H4 (cell line): ENCODE measurements around the gene CEP170B. TPM values are rescaled to one million over a fixed set of nuclear protein-coding genes. Genes with fewer than 3 reads are reported as not detected.
"Not testable (repeated sequence)": the region's sequence is repeated elsewhere in the genome, so short reads cannot be mapped to it uniquely, and the experiment has no call there.

Experiments used
- DNase-seq: peaks from one replicate; pipeline ENCODE4 v3.0.0-alpha.2; 2015; ENCODE audit warnings: low spot score
- total RNA-seq: library from RNA; depleted of rRNA; stranded (reverse); fragments of >200 nt; shearing (Covaris generic); gene quantifications from 2 replicates; pipeline ENCODE4 v1.2.3, GENCODE V29; 2014

Gene CEP170B
- total RNA-seq, 1 experiment from 2014 or later: 3.5 TPM

- DNase-seq: not testable (repeated sequence)
Observed at GRCh38 chr14:104905579-104905933, 40.5 kb downstream of the CEP170B start.

GRCh38 chr14:104908303-104908702, 43.2 kb downstream of the CEP170B start:
- DNase-seq: no peak

- no peak for DNase-seq
Observed at GRCh38 chr14:104912053-104912452, 47.0 kb downstream of the CEP170B start.

- no peak for DNase-seq
Observed at GRCh38 chr14:104913435-104913834, 48.4 kb downstream of the CEP170B start.

- DNase-seq: no peak
Observed at GRCh38 chr14:104917116-104917515, 52.0 kb downstream of the CEP170B start.

GRCh38 chr14:104917993-104918392, 52.9 kb downstream of the CEP170B start:
- no peak for DNase-seq

GRCh38 chr14:104919152-104919992, 54.3 kb downstream of the CEP170B start:
- DNase-seq: not testable (repeated sequence)

- DNase-seq: no peak
Observed at GRCh38 chr14:104919993-104920315, 54.9 kb downstream of the CEP170B start.

- no peak for DNase-seq
Observed at GRCh38 chr14:104923640-104924420, 58.8 kb downstream of the CEP170B start.

GRCh38 chr14:104924421-104925213, 59.5 kb downstream of the CEP170B start, which contains the start of gene PLD4:
Gene PLD4, plus strand, starts transcription at chr14:104924879. Its CDS starts 2,262 bp downstream, at chr14:104927141.
- no peak for DNase-seq

- DNase-seq: no peak
Observed at GRCh38 chr14:104925214-104925854, 60.3 kb downstream of the CEP170B start.

- no peak for DNase-seq
Observed at GRCh38 chr14:104925855-104926609, 61.0 kb downstream of the CEP170B start.

GRCh38 chr14:104926619-104927431, 61.8 kb downstream of the CEP170B start:
- DNase-seq: no peak

GRCh38 chr14:104927432-104927816, 62.4 kb downstream of the CEP170B start:
- DNase-seq: no peak

GRCh38 chr14:104927901-104928300, 62.8 kb downstream of the CEP170B start:
- DNase-seq: no peak

- DNase-seq: no peak
Observed at GRCh38 chr14:104928391-104929133, 63.5 kb downstream of the CEP170B start.

- no peak for DNase-seq
Observed at GRCh38 chr14:104929268-104930230, 64.5 kb downstream of the CEP170B start.
